Measurements from ENCODE around the gene SLC9A7. TPM values are rescaled to one million over a fixed set of nuclear protein-coding genes. Genes with fewer than 3 reads are reported as not detected.

Gene SLC9A7
- total RNA-seq, 1 experiment from 2014 or later = 20.9 TPM

DNA sequence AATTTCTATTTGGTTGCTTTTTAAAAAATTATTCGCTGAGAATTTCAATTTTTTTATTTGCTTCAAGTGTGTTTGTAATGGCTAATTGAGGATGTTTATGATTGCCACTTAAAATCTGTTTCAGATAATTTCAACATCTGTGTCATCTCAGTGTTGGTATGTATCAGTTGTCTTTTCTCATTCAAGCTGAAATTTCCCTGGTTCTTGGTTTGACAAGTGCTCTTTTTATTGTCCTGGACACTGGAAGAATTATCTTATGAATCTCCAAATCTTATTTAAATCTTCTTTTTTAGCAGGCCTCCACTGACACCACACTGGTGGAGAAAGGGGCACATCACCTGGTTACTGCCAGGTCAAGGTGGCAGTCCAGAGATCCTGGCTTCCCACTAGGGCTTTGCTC, 163.8 kb downstream of the SLC9A7 start:
- Histone ChIP-seq H3K9me2 (ENCODE audit: insufficient read depth) (no peaks in the 10 kb centered on the region), H3K27ac (no peak overlapping the region), H3K4me2 (no peak overlapping the region), H3K4me1 (replicated peaks; ENCODE audit: insufficient read depth) (no peaks in the 10 kb centered on the region), H3K36me3 (ENCODE audit: low read depth) (no peaks in the 10 kb centered on the region), H3F3A (ENCODE audit: insufficient read depth, low read depth) (no peaks in the 10 kb centered on the region), H3K79me2 (ENCODE audit: low read depth) (no peaks in the 10 kb centered on the region), H3K9me3 (ENCODE audit: insufficient read depth, low read depth) (no peaks in the 10 kb centered on the region), H3K4me3 (no peak overlapping the region), H2AFZ (no peak overlapping the region), H4K20me1 (ENCODE audit: insufficient read depth) (no peaks in the 10 kb centered on the region), H3K27me3 (ENCODE audit: insufficient read depth, low read depth) (no peaks in the 10 kb centered on the region)
- DNase-seq = no peak
- TF ChIP-seq, protein P1, sequence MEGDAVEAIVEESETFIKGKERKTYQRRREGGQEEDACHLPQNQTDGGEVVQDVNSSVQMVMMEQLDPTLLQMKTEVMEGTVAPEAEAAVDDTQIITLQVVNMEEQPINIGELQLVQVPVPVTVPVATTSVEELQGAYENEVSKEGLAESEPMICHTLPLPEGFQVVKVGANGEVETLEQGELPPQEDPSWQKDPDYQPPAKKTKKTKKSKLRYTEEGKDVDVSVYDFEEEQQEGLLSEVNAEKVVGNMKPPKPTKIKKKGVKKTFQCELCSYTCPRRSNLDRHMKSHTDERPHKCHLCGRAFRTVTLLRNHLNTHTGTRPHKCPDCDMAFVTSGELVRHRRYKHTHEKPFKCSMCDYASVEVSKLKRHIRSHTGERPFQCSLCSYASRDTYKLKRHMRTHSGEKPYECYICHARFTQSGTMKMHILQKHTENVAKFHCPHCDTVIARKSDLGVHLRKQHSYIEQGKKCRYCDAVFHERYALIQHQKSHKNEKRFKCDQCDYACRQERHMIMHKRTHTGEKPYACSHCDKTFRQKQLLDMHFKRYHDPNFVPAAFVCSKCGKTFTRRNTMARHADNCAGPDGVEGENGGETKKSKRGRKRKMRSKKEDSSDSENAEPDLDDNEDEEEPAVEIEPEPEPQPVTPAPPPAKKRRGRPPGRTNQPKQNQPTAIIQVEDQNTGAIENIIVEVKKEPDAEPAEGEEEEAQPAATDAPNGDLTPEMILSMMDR (conservative IDR thresholded peaks at IDR 0.05) = no peak
- TF ChIP-seq EZH2 (IDR thresholded peaks at IDR 0.05; ENCODE audit: low read depth) = no peak
- intact Hi-C loops (cut with micrococcal nuclease; ENCODE audit: unreplicated experiment) = no loop called here
- ChIA-PET POLR2A (ENCODE audit: unreplicated experiment) (no interaction called here), CTCF (no interaction called here)
- BruUV-seq (replicated peaks) = no TSS peak

- Histone ChIP-seq H3K4me1 (replicated peaks; ENCODE audit: insufficient read depth) (no peaks in the 10 kb centered on the region), H4K20me1 (ENCODE audit: insufficient read depth) (no peaks in the 10 kb centered on the region), H2AFZ (no peak overlapping the region), H3K9me2 (ENCODE audit: insufficient read depth) (no peaks in the 10 kb centered on the region), H3K4me2 (no peak overlapping the region), H3K36me3 (ENCODE audit: low read depth) (no peaks in the 10 kb centered on the region), H3K27me3 (ENCODE audit: insufficient read depth, low read depth) (no peaks in the 10 kb centered on the region), H3K79me2 (ENCODE audit: low read depth) (no peaks in the 10 kb centered on the region), H3F3A (ENCODE audit: insufficient read depth, low read depth) (no peaks in the 10 kb centered on the region), H3K27ac (no peak overlapping the region), H3K9me3 (ENCODE audit: insufficient read depth, low read depth) (no peaks in the 10 kb centered on the region), H3K4me3 (no peak overlapping the region)
- no TSS peak for BruUV-seq (replicated peaks)
- TF ChIP-seq, protein P1 (conservative IDR thresholded peaks at IDR 0.05) = no peak
- TF ChIP-seq EZH2 (IDR thresholded peaks at IDR 0.05; ENCODE audit: low read depth) = no peak
- ChIA-PET POLR2A (ENCODE audit: unreplicated experiment) (no interaction called here), CTCF (no interaction called here)
- DNase-seq = no peak
- intact Hi-C loops (cut with micrococcal nuclease; ENCODE audit: unreplicated experiment) = no loop called here
Observed at GRCh38 chrX:46589977-46590723, 168.8 kb downstream of the SLC9A7 start.

DNA sequence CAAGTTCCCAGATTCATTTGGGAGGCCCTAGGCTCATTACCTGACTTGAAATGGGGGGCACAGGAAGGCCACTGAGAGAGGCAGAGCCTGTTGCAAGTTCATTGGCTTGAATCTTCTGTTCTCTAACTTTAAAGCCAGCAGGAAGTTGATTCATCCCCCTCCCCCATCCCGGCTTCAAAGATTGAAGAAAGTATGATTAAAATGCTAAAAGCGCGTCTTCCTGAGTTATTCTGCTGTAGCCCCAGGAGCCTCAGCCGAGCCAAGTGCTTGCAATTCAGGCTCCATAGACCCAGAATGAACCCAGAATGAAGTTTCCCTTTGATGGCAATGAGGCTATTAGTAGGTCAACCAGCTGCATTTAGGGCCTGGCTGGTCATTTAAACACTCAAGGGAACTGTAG, 170.7 kb downstream of the SLC9A7 start:
- Histone ChIP-seq H3K4me1 (replicated peaks; ENCODE audit: insufficient read depth) (no peaks in the 10 kb centered on the region), H3K9me2 (ENCODE audit: insufficient read depth) (no peaks in the 10 kb centered on the region), H3K9me3 (ENCODE audit: insufficient read depth, low read depth) (no peaks in the 10 kb centered on the region), H3F3A (ENCODE audit: insufficient read depth, low read depth) (no peaks in the 10 kb centered on the region), H3K4me3 (no peak overlapping the region), H3K27ac (no peak overlapping the region), H3K4me2 (no peak overlapping the region), H4K20me1 (ENCODE audit: insufficient read depth) (no peaks in the 10 kb centered on the region), H3K27me3 (ENCODE audit: insufficient read depth, low read depth) (no peaks in the 10 kb centered on the region), H3K79me2 (ENCODE audit: low read depth) (no peaks in the 10 kb centered on the region), H2AFZ (no peak overlapping the region), H3K36me3 (ENCODE audit: low read depth) (no peaks in the 10 kb centered on the region)
- no peak for TF ChIP-seq EZH2 (IDR thresholded peaks at IDR 0.05; ENCODE audit: low read depth)
- TF ChIP-seq, protein P1 (conservative IDR thresholded peaks at IDR 0.05) = no peak
- intact Hi-C loops (cut with micrococcal nuclease; ENCODE audit: unreplicated experiment) = no loop called here
- no peak for DNase-seq
- no TSS peak for BruUV-seq (replicated peaks)
- ChIA-PET CTCF (no interaction called here), POLR2A (ENCODE audit: unreplicated experiment) (no interaction called here)
